ENCODE measurements around the gene ETF1. TPM values are rescaled to one million over a fixed set of nuclear protein-coding genes. Genes with fewer than 3 reads are reported as not detected.

ETF1 gene
- total RNA-seq, 1 donor from 2014 or later: 107 TPM

GRCh38 chr5:138470322-138471051, 72.5 kb downstream of the ETF1 start:
- peaks cover 20% of the 10 kb centered on the region for H3K36me3 Mint-ChIP-seq (ENCODE audit: low read depth)
- H3K27me3 Mint-ChIP-seq (ENCODE audit: low read depth): peaks cover 12% of the 10 kb centered on the region
- no peak for TF ChIP-seq CTCF (conservative IDR thresholded peaks at IDR 0.05)
- H3K4me1 Mint-ChIP-seq: peaks cover 26% of the 10 kb centered on the region
- peak overlapping the region; percentile 32 for H3K4me3 Mint-ChIP-seq
- no peak overlapping the region for H3K27ac Mint-ChIP-seq (ENCODE audit: unreplicated experiment)
- H3K9me3 Mint-ChIP-seq: no peaks in the 10 kb centered on the region
- no peak for DNase-seq (ENCODE audit: low read depth, low spot score)

- H3K4me3 Mint-ChIP-seq: peak overlapping the region; percentile 1
- H3K36me3 Mint-ChIP-seq (ENCODE audit: low read depth): peaks cover 20% of the 10 kb centered on the region
- no peaks in the 10 kb centered on the region for H3K9me3 Mint-ChIP-seq
- H3K4me1 Mint-ChIP-seq: peaks cover 26% of the 10 kb centered on the region
- peaks cover 14% of the 10 kb centered on the region for H3K27me3 Mint-ChIP-seq (ENCODE audit: low read depth)
- no peak for DNase-seq (ENCODE audit: low read depth, low spot score)
- no peak overlapping the region for H3K27ac Mint-ChIP-seq (ENCODE audit: unreplicated experiment)
- no peak for TF ChIP-seq CTCF (conservative IDR thresholded peaks at IDR 0.05)
Observed at GRCh38 chr5:138469540-138470321, 73.3 kb downstream of the ETF1 start.

GRCh38 chr5:138468966-138469539, 74.0 kb downstream of the ETF1 start:
- no peak for TF ChIP-seq CTCF (conservative IDR thresholded peaks at IDR 0.05)
- Mint-ChIP-seq H3K36me3 (ENCODE audit: low read depth) (peaks cover 20% of the 10 kb centered on the region), H3K4me3 (peak overlapping the region; percentile 90), H3K27ac (ENCODE audit: unreplicated experiment) (no peak overlapping the region), H3K4me1 (peaks cover 26% of the 10 kb centered on the region), H3K27me3 (ENCODE audit: low read depth) (peaks cover 14% of the 10 kb centered on the region), H3K9me3 (no peaks in the 10 kb centered on the region)
- DNase-seq (ENCODE audit: low read depth, low spot score): no peak

GRCh38 chr5:138468133-138468965, 74.7 kb downstream of the ETF1 start:
- Mint-ChIP-seq H3K9me3 (no peaks in the 10 kb centered on the region), H3K27me3 (ENCODE audit: low read depth) (peaks cover 14% of the 10 kb centered on the region), H3K4me1 (peaks cover 31% of the 10 kb centered on the region), H3K36me3 (ENCODE audit: low read depth) (peaks cover 20% of the 10 kb centered on the region), H3K27ac (ENCODE audit: unreplicated experiment) (peak overlapping the region; percentile 78), H3K4me3 (peak overlapping the region; percentile 90)
- no peak for DNase-seq (ENCODE audit: low read depth, low spot score)
- no peak for TF ChIP-seq CTCF (conservative IDR thresholded peaks at IDR 0.05)

- no peaks in the 10 kb centered on the region for H3K9me3 Mint-ChIP-seq
- H3K4me3 Mint-ChIP-seq: peak overlapping the region; percentile 90
- TF ChIP-seq CTCF (conservative IDR thresholded peaks at IDR 0.05): no peak
- H3K27me3 Mint-ChIP-seq (ENCODE audit: low read depth): peaks cover 14% of the 10 kb centered on the region
- H3K36me3 Mint-ChIP-seq (ENCODE audit: low read depth): peaks cover 20% of the 10 kb centered on the region
- DNase-seq (ENCODE audit: low read depth, low spot score): no peak
- peaks cover 33% of the 10 kb centered on the region for H3K4me1 Mint-ChIP-seq
- H3K27ac Mint-ChIP-seq (ENCODE audit: unreplicated experiment): peak overlapping the region; percentile 78
Observed at GRCh38 chr5:138467711-138468132, 75.3 kb downstream of the ETF1 start.
